Epithelial cell of esophagus (primary cell): ENCODE measurements around the gene EXOC6.

Experiments used
- DNase-seq: peaks from one replicate; pipeline ENCODE4 v3.0.0; 2010; ENCODE audit warnings: low read depth
- H3K4me3 ChIP-seq: 2 replicates; pipeline ENCODE4 v1.5.1; 2011; ENCODE audit warnings: mild to moderate bottlenecking, low read length, control low read depth
- TF ChIP-seq, protein P1 (sequence below): IDR thresholded peaks from 2 replicates; pipeline ENCODE4 v1.5.1; 2011; ENCODE audit warnings: low read depth, mild to moderate bottlenecking, low read length, control low read depth, inconsistent platforms; ENCODE audit not compliant: insufficient read depth; ENCODE audit errors: missing control alignments

Gene EXOC6

DNA sequence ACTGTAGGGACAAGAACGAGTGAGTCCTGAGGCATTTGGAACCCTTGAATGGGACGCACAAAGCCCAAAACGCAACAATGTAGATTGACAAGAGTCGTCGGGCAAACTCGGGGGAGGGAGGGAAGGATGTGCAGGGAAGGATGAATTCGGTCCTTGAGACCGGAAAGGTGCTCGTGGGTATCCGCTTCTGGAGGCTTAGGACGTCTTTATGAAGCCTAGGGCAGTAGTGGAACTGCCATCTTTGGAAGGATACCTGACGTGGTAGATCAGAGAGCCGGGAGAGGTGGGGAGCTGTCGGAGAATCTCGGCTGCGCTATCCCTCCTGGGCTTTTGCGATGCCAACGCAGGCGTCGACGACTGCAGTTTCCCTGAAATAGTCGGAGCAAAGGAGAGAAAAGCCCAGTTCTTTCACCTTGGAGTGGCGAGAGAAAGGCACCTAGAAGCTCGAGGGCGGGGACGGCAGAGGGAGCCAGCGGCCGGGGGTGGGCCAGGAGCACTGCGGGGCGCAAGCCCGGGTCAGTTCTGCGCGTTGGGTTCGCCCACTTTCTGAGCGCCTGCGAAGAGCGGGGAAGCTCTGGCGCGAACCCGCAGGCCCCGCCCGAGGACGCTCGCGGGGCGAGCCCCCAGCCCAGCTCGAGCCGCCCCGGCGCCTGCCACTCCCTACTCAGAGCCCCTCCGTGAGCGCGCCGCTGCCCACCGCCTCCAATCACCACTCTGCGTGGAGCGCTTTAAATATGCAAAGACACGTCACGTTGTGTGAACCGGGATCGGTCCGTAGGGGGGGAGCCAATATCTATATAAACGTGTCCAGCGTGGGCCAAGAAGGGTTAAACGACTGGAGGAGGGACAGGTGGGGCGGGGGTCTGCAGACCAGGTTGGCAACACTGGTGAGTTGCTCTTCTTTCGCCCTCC, 211.9 kb downstream of the EXOC6 start, which contains the start of gene CYP26C1:
TSS of gene CYP26C1 (plus strand) at position 824 of the 912 bp plus-strand sequence. CDS start 466 bp downstream, outside the sequence.
- TF ChIP-seq, protein P1, sequence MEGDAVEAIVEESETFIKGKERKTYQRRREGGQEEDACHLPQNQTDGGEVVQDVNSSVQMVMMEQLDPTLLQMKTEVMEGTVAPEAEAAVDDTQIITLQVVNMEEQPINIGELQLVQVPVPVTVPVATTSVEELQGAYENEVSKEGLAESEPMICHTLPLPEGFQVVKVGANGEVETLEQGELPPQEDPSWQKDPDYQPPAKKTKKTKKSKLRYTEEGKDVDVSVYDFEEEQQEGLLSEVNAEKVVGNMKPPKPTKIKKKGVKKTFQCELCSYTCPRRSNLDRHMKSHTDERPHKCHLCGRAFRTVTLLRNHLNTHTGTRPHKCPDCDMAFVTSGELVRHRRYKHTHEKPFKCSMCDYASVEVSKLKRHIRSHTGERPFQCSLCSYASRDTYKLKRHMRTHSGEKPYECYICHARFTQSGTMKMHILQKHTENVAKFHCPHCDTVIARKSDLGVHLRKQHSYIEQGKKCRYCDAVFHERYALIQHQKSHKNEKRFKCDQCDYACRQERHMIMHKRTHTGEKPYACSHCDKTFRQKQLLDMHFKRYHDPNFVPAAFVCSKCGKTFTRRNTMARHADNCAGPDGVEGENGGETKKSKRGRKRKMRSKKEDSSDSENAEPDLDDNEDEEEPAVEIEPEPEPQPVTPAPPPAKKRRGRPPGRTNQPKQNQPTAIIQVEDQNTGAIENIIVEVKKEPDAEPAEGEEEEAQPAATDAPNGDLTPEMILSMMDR, result no peak
- no peak within 1 kb of the TSS for H3K4me3 ChIP-seq
- DNase-seq, result no peak

DNA sequence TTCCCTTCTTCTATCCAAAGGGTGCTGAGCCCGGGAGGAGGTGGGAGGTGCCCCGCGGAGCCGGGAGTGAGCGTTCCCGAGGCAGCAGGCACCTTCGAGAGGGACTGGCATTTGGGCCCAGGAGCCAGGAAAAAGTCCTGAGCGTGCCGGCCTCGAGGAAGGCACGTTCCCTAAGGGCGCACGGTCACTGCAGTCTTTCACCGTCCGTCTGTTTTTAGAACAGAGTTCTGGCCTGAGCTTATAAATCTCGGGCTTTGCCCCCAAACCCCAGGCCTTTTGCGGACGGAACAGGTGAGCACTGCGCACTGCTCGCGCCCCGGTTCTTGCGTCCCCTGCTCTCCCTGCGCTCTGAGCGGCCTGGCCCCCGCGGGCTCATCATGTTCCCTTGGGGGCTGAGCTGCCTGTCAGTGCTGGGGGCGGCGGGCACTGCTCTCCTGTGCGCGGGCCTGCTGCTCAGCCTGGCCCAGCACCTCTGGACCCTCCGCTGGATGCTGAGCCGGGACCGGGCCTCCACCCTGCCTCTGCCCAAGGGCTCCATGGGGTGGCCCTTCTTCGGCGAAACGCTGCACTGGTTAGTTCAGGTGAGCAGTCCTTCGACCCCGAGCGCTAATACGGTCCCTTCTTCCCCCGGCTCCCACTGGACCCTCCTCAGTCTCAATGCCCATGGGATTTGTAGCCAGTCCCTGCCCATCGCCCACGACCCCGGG, 212.7 kb downstream of the EXOC6 start:
- DNase-seq, result no peak
- H3K4me3 ChIP-seq, result no peak overlapping the region
- TF ChIP-seq, protein P1, result no peak

DNA sequence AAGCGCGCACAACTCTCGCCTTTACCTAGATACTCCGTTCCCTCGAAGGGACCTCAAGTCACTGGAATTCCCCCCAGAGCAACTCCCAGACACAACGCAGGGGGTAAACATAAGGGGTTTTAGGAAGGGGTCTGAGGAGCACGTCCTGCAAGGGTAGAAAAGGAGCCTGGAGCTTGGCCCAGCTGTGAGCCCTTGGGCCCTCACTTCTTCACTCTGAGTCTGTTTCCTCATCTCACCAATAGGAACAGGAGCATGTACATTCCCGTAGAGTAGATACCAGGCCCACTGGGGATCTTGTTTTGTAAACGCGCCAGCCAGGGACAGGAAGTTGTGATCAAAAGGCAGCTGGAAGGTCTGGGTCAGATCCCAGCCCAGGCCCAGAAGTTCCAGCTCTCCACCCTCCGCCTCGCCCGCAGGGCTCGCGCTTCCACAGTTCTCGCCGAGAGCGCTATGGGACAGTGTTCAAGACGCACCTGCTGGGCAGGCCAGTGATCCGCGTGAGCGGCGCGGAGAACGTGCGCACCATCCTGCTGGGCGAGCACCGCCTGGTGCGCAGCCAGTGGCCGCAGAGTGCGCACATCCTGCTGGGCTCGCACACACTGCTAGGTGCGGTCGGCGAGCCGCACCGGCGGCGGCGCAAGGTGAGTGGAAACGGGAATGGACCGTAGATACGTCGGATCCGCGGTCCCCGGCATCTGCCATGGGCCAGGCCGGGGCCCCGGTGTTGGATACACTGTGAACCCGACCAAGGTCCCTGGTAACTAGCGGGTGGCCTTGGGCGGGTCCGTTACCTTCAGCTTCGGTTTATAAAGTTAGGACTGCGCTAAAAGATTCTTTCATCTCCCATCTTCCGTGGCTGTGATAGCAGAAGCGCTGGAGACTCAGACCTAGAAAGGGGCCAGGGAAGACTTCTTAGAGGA, 213.5 kb downstream of the EXOC6 start:
- peak overlapping the region; percentile 0 for H3K4me3 ChIP-seq
- DNase-seq, result peak; percentile 37
- TF ChIP-seq, protein P1, result no peak

DNA sequence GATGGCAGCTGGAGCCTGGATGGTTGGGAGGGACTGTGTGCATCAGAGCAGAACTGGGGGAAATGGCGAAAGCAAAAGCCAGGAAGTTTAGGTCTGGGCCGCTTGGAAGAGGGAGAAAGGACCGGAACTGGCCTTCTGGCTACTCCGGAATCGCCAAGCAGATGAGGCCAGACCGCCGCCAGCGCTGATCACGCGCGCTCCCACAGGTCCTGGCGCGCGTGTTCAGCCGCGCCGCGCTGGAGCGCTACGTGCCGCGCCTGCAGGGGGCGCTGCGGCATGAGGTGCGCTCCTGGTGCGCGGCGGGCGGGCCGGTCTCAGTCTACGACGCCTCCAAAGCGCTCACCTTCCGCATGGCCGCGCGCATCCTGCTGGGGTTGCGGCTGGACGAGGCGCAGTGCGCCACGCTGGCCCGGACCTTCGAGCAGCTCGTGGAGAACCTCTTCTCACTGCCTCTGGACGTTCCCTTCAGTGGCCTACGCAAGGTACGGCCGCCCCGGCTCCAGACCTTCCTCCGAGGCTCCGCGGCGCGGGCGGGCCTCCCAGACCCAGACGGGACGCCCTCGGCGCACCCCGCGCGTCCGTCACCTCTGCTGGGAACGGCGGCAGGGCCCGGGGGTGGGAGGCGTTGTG, 214.3 kb downstream of the EXOC6 start:
- H3K4me3 ChIP-seq, result peak overlapping the region; percentile 0
- DNase-seq, result peak; percentile 67
- TF ChIP-seq, protein P1, result peak; percentile 24

DNA sequence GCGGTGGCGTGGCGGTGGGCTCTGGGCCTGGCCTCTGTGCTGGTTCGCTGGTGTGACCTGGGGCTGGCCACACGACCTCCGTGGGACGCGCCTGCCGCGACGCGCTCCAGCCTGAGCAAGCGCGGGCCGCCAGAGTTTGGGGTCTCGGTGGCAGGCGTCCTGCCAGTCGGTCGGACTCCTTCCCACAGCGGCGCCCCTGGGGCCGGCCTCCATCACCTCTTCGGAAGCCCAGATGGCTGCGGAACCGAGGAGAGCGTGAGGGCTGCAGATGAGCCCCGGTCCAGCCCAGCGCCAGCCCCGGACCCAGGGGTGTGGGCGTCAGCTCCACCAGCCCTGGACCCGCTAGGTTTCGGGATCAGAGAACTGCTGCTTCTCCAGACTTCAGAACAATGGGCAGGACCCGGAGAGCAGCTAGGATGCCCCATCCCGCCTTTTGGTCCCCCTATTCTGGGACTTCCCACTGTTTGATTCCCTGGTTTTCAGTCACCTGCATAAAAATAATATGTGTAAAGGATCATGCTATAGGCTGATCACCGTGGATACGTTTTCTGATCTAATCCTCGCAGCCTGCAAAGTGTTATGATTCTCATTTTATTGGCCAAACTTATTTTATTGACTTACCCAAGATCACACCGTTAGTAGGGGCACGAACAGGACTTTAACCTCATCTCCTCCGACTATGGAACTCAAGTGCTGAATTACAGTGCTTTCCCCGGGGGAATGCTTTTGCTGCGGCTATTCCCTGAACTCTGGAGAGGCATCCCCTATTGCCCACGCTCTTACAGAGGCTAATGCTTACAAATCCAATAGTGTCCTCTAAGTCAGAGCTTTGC, 215.0 kb downstream of the EXOC6 start:
- DNase-seq, result no peak
- TF ChIP-seq, protein P1, result no peak
- H3K4me3 ChIP-seq, result no peak overlapping the region
